ENCODE measurements around the gene ATP5F1C. TPM values are rescaled to one million over a fixed set of nuclear protein-coding genes. Genes with fewer than 3 reads are reported as not detected.

The ATP5F1C gene
- total RNA-seq, 1 experiment from 2014 or later: 288 TPM

DNA sequence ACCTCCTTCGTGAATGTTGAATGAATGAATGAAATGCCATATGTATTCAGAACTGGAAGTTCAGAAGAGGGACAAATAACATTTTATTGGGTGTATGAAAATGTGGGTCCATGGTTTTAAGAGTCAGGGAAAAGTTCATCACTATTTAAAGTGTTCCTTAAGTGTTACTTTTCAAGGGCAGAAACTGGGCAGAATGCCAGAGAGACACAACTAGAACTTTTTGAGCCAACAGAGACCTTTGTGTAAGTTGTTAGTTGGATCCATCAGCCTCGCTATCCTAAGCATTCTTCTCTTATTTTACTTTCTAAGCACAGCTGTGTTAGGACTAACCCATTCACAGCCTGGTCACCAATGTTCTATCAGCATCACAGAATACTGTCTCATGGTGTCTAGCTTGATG lies 16.8 kb downstream of the ATP5F1C start:
- POLR2A ChIA-PET: no interaction called here

More for the DNA sequence above, 16.8 kb downstream of the ATP5F1C start:
- Mint-ChIP-seq H3K4me1 (no peaks in the 10 kb centered on the region), H3K4me3 (no peak overlapping the region), H3K36me3 (peaks cover 67% of the 10 kb centered on the region), H3K9me3 (no peaks in the 10 kb centered on the region), H3K27me3 (ENCODE audit: low read depth) (no peaks in the 10 kb centered on the region), H3K27ac (no peak overlapping the region)
- CTCF ChIA-PET: no interaction called here
- TF ChIP-seq ZNF532 (CRISPR knock-in tag; IDR thresholded peaks at IDR 0.05; ENCODE audit: borderline replicate concordance): no peak
- TF ChIP-seq, protein P1, sequence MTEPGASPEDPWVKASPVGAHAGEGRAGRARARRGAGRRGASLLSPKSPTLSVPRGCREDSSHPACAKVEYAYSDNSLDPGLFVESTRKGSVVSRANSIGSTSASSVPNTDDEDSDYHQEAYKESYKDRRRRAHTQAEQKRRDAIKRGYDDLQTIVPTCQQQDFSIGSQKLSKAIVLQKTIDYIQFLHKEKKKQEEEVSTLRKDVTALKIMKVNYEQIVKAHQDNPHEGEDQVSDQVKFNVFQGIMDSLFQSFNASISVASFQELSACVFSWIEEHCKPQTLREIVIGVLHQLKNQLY (CRISPR knock-in tag; IDR thresholded peaks at IDR 0.05): no peak
- no peak for TF ChIP-seq ETV6 (CRISPR knock-in tag; IDR thresholded peaks at IDR 0.05)
- TF ChIP-seq, protein P2, sequence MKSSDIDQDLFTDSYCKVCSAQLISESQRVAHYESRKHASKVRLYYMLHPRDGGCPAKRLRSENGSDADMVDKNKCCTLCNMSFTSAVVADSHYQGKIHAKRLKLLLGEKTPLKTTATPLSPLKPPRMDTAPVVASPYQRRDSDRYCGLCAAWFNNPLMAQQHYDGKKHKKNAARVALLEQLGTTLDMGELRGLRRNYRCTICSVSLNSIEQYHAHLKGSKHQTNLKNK (CRISPR knock-in tag; IDR thresholded peaks at IDR 0.05): no peak
- no peak for TF ChIP-seq GTF2I (CRISPR knock-in tag; conservative IDR thresholded peaks at IDR 0.05)
- TF ChIP-seq MYBL2 (CRISPR knock-in tag; IDR thresholded peaks at IDR 0.05): no peak
- TF ChIP-seq TEAD4 (CRISPR knock-in tag; IDR thresholded peaks at IDR 0.05): no peak
- TF ChIP-seq RORB (CRISPR knock-in tag; IDR thresholded peaks at IDR 0.05): no peak
- no peak for TF ChIP-seq SP1 (CRISPR knock-in tag; conservative IDR thresholded peaks at IDR 0.05)
- TF ChIP-seq RELA (CRISPR knock-in tag; IDR thresholded peaks at IDR 0.05; ENCODE audit: borderline replicate concordance): no peak
- TF ChIP-seq, protein P3, sequence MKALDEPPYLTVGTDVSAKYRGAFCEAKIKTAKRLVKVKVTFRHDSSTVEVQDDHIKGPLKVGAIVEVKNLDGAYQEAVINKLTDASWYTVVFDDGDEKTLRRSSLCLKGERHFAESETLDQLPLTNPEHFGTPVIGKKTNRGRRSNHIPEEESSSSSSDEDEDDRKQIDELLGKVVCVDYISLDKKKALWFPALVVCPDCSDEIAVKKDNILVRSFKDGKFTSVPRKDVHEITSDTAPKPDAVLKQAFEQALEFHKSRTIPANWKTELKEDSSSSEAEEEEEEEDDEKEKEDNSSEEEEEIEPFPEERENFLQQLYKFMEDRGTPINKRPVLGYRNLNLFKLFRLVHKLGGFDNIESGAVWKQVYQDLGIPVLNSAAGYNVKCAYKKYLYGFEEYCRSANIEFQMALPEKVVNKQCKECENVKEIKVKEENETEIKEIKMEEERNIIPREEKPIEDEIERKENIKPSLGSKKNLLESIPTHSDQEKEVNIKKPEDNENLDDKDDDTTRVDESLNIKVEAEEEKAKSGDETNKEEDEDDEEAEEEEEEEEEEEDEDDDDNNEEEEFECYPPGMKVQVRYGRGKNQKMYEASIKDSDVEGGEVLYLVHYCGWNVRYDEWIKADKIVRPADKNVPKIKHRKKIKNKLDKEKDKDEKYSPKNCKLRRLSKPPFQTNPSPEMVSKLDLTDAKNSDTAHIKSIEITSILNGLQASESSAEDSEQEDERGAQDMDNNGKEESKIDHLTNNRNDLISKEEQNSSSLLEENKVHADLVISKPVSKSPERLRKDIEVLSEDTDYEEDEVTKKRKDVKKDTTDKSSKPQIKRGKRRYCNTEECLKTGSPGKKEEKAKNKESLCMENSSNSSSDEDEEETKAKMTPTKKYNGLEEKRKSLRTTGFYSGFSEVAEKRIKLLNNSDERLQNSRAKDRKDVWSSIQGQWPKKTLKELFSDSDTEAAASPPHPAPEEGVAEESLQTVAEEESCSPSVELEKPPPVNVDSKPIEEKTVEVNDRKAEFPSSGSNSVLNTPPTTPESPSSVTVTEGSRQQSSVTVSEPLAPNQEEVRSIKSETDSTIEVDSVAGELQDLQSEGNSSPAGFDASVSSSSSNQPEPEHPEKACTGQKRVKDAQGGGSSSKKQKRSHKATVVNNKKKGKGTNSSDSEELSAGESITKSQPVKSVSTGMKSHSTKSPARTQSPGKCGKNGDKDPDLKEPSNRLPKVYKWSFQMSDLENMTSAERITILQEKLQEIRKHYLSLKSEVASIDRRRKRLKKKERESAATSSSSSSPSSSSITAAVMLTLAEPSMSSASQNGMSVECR (CRISPR knock-in tag; IDR thresholded peaks at IDR 0.05; ENCODE audit: borderline replicate concordance): no peak
- TF ChIP-seq GABPB1 (CRISPR knock-in tag; IDR thresholded peaks at IDR 0.05): no peak
- TF ChIP-seq, protein P4, sequence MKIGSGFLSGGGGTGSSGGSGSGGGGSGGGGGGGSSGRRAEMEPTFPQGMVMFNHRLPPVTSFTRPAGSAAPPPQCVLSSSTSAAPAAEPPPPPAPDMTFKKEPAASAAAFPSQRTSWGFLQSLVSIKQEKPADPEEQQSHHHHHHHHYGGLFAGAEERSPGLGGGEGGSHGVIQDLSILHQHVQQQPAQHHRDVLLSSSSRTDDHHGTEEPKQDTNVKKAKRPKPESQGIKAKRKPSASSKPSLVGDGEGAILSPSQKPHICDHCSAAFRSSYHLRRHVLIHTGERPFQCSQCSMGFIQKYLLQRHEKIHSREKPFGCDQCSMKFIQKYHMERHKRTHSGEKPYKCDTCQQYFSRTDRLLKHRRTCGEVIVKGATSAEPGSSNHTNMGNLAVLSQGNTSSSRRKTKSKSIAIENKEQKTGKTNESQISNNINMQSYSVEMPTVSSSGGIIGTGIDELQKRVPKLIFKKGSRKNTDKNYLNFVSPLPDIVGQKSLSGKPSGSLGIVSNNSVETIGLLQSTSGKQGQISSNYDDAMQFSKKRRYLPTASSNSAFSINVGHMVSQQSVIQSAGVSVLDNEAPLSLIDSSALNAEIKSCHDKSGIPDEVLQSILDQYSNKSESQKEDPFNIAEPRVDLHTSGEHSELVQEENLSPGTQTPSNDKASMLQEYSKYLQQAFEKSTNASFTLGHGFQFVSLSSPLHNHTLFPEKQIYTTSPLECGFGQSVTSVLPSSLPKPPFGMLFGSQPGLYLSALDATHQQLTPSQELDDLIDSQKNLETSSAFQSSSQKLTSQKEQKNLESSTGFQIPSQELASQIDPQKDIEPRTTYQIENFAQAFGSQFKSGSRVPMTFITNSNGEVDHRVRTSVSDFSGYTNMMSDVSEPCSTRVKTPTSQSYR (CRISPR knock-in tag; IDR thresholded peaks at IDR 0.05): no peak
- TF ChIP-seq, protein P5, sequence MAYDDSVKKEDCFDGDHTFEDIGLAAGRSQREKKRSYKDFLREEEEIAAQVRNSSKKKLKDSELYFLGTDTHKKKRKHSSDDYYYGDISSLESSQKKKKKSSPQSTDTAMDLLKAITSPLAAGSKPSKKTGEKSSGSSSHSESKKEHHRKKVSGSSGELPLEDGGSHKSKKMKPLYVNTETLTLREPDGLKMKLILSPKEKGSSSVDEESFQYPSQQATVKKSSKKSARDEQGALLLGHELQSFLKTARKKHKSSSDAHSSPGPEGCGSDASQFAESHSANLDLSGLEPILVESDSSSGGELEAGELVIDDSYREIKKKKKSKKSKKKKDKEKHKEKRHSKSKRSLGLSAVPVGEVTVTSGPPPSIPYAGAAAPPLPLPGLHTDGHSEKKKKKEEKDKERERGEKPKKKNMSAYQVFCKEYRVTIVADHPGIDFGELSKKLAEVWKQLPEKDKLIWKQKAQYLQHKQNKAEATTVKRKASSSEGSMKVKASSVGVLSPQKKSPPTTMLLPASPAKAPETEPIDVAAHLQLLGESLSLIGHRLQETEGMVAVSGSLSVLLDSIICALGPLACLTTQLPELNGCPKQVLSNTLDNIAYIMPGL (CRISPR knock-in tag; IDR thresholded peaks at IDR 0.05): no peak
- no peak for TF ChIP-seq NR3C1 (CRISPR knock-in tag; conservative IDR thresholded peaks at IDR 0.05; ENCODE audit: low read depth)
- no peak for TF ChIP-seq USF2 (CRISPR knock-in tag; IDR thresholded peaks at IDR 0.05)
- TF ChIP-seq, protein P6, sequence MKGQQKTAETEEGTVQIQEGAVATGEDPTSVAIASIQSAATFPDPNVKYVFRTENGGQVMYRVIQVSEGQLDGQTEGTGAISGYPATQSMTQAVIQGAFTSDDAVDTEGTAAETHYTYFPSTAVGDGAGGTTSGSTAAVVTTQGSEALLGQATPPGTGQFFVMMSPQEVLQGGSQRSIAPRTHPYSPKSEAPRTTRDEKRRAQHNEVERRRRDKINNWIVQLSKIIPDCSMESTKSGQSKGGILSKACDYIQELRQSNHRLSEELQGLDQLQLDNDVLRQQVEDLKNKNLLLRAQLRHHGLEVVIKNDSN (CRISPR knock-in tag; IDR thresholded peaks at IDR 0.05): no peak
- TF ChIP-seq ESRRA (CRISPR knock-in tag; IDR thresholded peaks at IDR 0.05; ENCODE audit: borderline replicate concordance): no peak
- TF ChIP-seq EMX1 (CRISPR knock-in tag; IDR thresholded peaks at IDR 0.05): no peak
- ATAC-seq (no peak), DNase-seq (ENCODE audit: low spot score) (no peak)

All from WTC11 (cell line).